Endothelial cell (in vitro differentiated cells): ENCODE data around the gene TIMM8B. TPM values are rescaled to one million over a fixed set of nuclear protein-coding genes. Genes with fewer than 3 reads are reported as not detected.
A peak's percentile ranks its signal among the peaks of the same experiment; 100 is the strongest.

Experiments used
- DNase-seq: peaks from one replicate; pipeline ENCODE4 v3.0.0; 2021; ENCODE audit warnings: low spot score
- H3K27ac Mint-ChIP-seq: one replicate; pipeline ENCODE4 v1.8.0; 2021; ENCODE audit warnings: mixed read lengths, inconsistent platforms; ENCODE audit not compliant: unreplicated experiment
- H3K27me3 Mint-ChIP-seq: one replicate; pipeline ENCODE4 v1.8.0; 2021; ENCODE audit warnings: mild to moderate bottlenecking, moderate library complexity, mixed read lengths, inconsistent platforms; ENCODE audit not compliant: unreplicated experiment
- H3K36me3 Mint-ChIP-seq: one replicate; pipeline ENCODE4 v1.8.0; 2021; ENCODE audit warnings: mild to moderate bottlenecking, low read depth, mixed read lengths, inconsistent platforms; ENCODE audit not compliant: unreplicated experiment
- H3K4me1 Mint-ChIP-seq: one replicate; pipeline ENCODE4 v1.8.0; 2021; ENCODE audit warnings: mild to moderate bottlenecking, mixed read lengths, inconsistent platforms; ENCODE audit not compliant: unreplicated experiment
- H3K4me3 Mint-ChIP-seq: one replicate; pipeline ENCODE4 v1.8.0; 2021; ENCODE audit warnings: mild to moderate bottlenecking, mixed read lengths, inconsistent platforms; ENCODE audit not compliant: unreplicated experiment
- H3K9me3 Mint-ChIP-seq: one replicate; pipeline ENCODE4 v1.8.0; 2021; ENCODE audit warnings: mixed read lengths, inconsistent platforms; ENCODE audit not compliant: unreplicated experiment
- long read RNA-seq: library from polyadenylated mRNA; unstranded; transcript quantifications from one replicate; pipeline ENCODE4 v2.0.0, GENCODE V29; 2020; ENCODE audit not compliant: unreplicated experiment
- total RNA-seq: library from RNA; stranded (reverse); fragmentation: NEBNext Ultra II Directional; extraction: Animal tissue kit (Norgen Biotek cat#: 25700); gene quantifications from one replicate; pipeline ENCODE4 v1.2.1, GENCODE V29; 2021; ENCODE audit not compliant: unreplicated experiment
- TF ChIP-seq, protein P1 (sequence below): fragments of 200-600 bp; sonication (generic); IDR thresholded peaks from one replicate; pipeline ENCODE4 v1.5.0; 2021; ENCODE audit warnings: antibody characterized with exemption; ENCODE audit not compliant: unreplicated experiment

The TIMM8B gene
- total RNA-seq = 49.6 TPM
- long read RNA-seq, transcript TIMM8B-201 (2 exons, 819 nt) = major isoform, 22 of 26 reads
- long read RNA-seq, partial matches to known transcripts = 0 of 26 reads
- long read RNA-seq, other reads (novel, unspliced or antisense) = 0 of 26 reads

DNA sequence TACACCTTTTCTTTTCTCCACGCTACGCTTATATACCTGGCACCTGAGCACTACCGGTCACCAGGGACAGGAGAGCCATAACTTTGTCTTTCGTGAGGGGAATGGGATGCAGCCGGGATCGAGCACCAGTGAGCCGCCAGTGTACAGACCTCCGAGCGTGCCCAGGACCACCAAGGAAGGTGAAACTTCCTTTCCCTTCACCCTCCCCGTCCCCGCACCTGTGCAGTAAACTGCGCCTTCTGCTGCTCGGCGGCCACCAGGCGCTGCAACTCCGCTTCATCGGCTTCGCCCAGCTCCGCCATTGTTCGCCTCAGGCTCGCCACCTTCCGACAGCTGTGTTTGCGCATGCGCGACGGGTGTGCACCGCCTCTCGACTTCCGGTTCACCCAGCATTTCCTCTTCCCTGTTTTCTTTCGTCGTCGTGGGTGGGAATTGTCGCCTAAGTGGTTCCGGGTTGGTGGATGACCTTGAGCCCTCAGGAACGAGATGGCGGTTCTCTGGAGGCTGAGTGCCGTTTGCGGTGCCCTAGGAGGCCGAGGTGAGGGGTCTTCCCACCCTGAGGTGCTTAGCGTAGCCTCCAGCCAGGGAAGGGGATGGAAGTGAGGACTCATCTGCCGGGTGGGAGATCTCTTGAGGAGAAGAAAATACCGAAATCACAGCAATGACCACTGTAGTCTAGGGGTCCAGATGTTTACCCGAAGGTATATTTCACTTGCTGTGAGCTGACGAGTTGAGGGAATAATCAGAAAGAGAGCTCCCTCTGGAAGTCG lies at the start of gene TIMM8B, which contains the start of gene SDHD:
TSS of gene TIMM8B (minus strand) at position 335 of the 770 bp plus-strand sequence. CDS start at position 302, 33 bp downstream.
TSS of gene SDHD (plus strand) at position 452 of the 770 bp plus-strand sequence. CDS start at position 487, 35 bp downstream.
- DNase-seq = peak; percentile 93
- Mint-ChIP-seq H3K4me3 (peak within 1 kb of the TSS; percentile 99), H3K36me3 (peaks cover 25% of the 10 kb centered on the region), H3K4me1 (peaks cover 21% of the 10 kb centered on the region), H3K9me3 (no peaks in the 10 kb centered on the region), H3K27me3 (peaks cover 3% of the 10 kb centered on the region), H3K27ac (peak within 1 kb of the TSS; percentile 95)
- TF ChIP-seq, protein P1, sequence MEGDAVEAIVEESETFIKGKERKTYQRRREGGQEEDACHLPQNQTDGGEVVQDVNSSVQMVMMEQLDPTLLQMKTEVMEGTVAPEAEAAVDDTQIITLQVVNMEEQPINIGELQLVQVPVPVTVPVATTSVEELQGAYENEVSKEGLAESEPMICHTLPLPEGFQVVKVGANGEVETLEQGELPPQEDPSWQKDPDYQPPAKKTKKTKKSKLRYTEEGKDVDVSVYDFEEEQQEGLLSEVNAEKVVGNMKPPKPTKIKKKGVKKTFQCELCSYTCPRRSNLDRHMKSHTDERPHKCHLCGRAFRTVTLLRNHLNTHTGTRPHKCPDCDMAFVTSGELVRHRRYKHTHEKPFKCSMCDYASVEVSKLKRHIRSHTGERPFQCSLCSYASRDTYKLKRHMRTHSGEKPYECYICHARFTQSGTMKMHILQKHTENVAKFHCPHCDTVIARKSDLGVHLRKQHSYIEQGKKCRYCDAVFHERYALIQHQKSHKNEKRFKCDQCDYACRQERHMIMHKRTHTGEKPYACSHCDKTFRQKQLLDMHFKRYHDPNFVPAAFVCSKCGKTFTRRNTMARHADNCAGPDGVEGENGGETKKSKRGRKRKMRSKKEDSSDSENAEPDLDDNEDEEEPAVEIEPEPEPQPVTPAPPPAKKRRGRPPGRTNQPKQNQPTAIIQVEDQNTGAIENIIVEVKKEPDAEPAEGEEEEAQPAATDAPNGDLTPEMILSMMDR = no peak

- TF ChIP-seq, protein P1 = no peak
These were observed 47.9 kb upstream of the TIMM8B start for GRCh38 chr11:112134473-112134872.

GRCh38 chr11:112132737-112133136 lies 46.2 kb upstream of the TIMM8B start:
- H3K27me3 Mint-ChIP-seq = peaks cover 1% of the 10 kb centered on the region
- no peaks in the 10 kb centered on the region for H3K36me3 Mint-ChIP-seq
- TF ChIP-seq, protein P1 = no peak
- H3K27ac Mint-ChIP-seq = no peak overlapping the region
- H3K4me3 Mint-ChIP-seq = no peak overlapping the region
- H3K9me3 Mint-ChIP-seq = no peaks in the 10 kb centered on the region
- no peaks in the 10 kb centered on the region for H3K4me1 Mint-ChIP-seq
- DNase-seq = no peak

More at GRCh38 chr11:112134473-112134872, 47.9 kb upstream of the TIMM8B start:
- Mint-ChIP-seq H3K4me1 (no peaks in the 10 kb centered on the region), H3K36me3 (no peaks in the 10 kb centered on the region), H3K27ac (no peak overlapping the region), H3K27me3 (peaks cover 1% of the 10 kb centered on the region), H3K4me3 (no peak overlapping the region), H3K9me3 (no peaks in the 10 kb centered on the region)
- no peak for DNase-seq

GRCh38 chr11:112129656-112130055 lies 43.1 kb upstream of the TIMM8B start:
- DNase-seq = no peak
- Mint-ChIP-seq H3K36me3 (no peaks in the 10 kb centered on the region), H3K9me3 (no peaks in the 10 kb centered on the region), H3K27ac (no peak overlapping the region), H3K27me3 (peaks cover 1% of the 10 kb centered on the region), H3K4me1 (no peaks in the 10 kb centered on the region), H3K4me3 (no peak overlapping the region)
- TF ChIP-seq, protein P1 = no peak
